GM21717 (cell line): Measurements from ENCODE around the gene NDUFS3.
A peak's percentile ranks its signal among the peaks of the same experiment; 100 is the strongest.
"Not testable (repeated sequence)": the region's sequence is repeated elsewhere in the genome, so short reads cannot be mapped to it uniquely, and the experiment has no call there.

Source experiments
- ATAC-seq: cut with Tn5 transposase; IDR thresholded peaks from one replicate; pipeline ENCODE4 v1.9.1; 2021; ENCODE audit warnings: mild to moderate bottlenecking, moderate library complexity; ENCODE audit not compliant: unreplicated experiment

The NDUFS3 gene

GRCh38 chr11:47578524-47579494, at the start of gene NDUFS3, which contains the start of gene KBTBD4:
TSS of gene NDUFS3 (plus strand) at chr11:47579074. CDS start at chr11:47579092, 18 bp downstream.
TSS of gene KBTBD4 (minus strand) at chr11:47578970. CDS start at chr11:47578951, 19 bp downstream.
- peak; percentile 86 for ATAC-seq

DNA sequence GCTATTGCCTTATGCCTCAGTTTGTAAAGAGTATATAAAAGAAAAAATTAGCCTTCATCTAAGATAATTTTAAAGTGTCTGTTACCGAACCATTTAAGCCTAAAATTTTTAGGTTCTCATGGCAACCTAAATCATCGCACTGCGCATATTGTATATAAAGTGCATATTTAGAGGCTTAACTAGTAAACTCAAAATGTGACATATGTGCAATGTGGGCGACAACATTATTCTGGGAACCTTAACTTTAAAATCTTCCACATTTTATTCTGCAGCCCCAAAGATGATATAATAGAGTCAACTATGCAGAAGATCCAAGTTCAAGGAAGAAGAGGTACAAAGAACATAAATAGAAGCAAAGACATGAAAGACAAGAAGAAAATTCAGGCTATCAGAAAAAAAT, 48.9 kb upstream of the NDUFS3 start:
- ATAC-seq = no peak

- not testable (repeated sequence) for ATAC-seq
These were observed 48.2 kb upstream of the NDUFS3 start for GRCh38 chr11:47530721-47531120.

GRCh38 chr11:47531666-47532065, 47.2 kb upstream of the NDUFS3 start:
- ATAC-seq = no peak

DNA sequence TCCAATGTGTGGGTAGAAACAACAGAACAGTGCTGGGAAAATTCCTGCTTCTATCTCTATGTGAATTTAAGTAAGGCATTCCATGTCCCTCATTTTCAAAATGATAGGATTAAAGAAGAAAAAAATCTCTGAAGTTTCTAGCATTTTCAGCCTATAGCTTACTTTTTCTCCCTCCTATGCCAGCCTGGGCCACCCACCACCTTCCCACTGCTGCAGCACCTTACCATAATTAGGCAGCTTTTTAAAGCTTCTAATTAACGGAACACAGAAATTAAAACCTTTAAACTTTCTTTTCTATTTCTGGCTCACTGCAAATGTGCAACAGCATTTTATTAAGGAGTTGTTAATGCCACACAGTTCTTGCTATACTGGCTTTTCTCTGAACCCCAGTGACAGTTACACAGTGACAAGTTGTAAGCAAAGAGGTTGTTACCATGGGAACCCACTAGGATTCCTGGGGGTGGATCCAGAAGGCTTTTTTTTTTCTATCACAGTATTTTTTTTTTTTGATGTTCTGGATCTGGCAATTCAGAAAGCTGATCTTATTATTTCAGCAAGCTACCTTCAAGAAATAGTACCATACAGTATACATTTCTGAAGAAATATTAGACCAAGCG, 46.2 kb upstream of the NDUFS3 start:
- no peak for ATAC-seq

DNA sequence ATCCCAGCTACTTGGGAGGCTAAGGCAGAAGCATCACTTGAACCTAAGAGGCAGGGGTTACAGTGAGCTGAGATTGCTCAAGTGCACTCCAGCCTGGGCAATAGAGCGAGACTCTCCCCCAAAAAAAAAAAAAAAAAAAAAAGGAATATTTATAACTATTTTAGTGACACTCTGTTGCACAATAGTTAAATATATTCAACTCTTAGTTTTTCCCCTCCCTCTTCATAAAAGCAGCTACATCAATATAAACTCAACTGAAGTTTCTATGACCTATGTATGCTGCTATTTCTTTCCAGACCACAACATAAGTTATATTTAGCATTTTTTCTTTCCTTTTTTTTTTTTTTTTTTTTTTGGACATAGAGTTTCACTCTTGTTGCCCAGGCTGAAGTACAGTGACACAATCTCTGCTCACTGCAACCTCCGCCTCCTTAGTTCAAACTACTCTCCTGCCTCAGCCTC, 45.2 kb upstream of the NDUFS3 start:
- ATAC-seq = no peak

GRCh38 chr11:47534704-47535251, 44.1 kb upstream of the NDUFS3 start:
- ATAC-seq = no peak

DNA sequence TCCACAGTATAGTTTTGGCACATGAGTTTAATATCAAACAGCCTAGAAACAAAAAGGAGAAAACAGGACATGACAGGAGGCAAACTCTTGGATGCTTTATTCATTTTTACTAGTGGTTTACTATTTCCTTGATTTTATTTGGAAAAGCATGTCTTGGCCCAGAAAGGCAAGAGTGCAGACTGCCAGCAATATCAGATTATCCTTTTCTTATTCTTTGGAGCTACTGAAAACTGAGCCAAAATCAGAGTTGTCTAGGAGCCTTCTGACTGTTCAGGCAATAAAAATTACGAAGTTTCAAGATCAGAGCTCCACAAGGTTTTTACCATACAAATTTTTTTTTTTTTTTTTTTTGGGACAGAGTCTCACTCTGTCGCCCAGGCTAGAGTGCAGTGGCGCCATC, 42.0 kb upstream of the NDUFS3 start:
- ATAC-seq = no peak

GRCh38 chr11:47538741-47539565, 39.9 kb upstream of the NDUFS3 start:
- ATAC-seq = no peak

GRCh38 chr11:47539681-47540039, 39.2 kb upstream of the NDUFS3 start:
- ATAC-seq = no peak

GRCh38 chr11:47541070-47541469, 37.8 kb upstream of the NDUFS3 start:
- no peak for ATAC-seq

DNA sequence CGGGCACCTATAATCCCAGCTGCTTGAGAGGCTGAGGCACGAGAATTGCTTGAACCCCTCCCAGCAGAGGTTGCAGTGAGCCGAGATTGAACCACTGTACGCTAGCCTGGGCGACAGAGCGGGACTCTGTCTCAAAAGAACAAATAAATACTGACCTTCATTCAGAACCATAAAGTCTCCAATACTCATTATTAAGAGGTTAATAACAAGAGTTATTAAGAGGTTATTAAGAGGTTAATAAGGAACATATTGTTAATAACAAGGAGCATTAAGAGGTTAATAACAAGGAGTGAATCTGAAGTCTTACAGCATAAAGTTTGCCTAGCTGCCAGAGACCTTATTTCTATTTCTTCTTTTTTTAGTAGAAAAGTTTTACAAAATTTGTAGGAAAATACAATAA, 33.6 kb upstream of the NDUFS3 start:
- ATAC-seq = no peak

DNA sequence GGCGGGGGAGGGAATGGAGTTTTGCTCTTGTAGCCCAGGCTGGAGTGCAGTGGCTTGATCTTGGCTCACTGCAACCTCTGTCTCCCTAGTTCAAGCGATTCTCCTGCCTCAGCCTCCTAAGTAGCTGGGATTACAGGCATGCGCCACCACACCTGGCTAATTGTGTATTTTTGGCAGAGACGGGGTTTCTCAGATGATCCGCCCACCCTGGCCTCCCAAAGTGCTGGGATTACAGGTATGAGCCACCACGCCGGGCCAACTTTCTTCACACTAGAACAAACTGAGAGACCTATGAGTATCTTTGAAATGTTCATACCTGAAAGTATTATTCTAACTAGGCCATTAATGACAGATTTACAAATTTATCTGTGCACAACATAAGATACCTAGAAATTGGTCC, 32.6 kb upstream of the NDUFS3 start:
- not testable (repeated sequence) for ATAC-seq

- ATAC-seq = no peak
These were observed 28.4 kb upstream of the NDUFS3 start for GRCh38 chr11:47550288-47551047.

- ATAC-seq = no peak
These were observed 27.8 kb upstream of the NDUFS3 start for GRCh38 chr11:47551086-47551485.

DNA sequence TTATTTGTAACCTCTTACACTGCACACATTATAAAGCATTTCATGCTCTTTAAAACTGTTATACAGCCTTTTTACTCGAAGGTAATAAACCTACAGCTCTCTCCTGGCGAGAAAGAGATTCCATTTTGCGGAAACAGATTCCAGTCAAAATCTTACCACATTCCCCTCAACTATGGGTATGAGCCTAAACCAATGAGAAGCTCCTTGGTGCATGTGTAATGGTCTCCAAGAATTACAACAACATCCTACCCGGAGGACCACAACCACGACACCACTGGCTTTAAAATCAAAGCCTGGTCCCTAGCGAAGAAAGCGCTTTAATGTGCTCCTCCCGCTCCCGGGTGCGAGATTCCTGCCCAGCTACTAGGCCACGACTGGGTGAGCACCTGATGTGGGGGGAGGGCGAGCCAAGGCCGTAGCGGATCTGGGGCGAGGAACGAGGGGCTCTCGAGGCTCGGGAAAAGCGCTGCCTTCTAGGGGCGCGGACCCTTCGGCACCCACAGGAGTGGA, 26.8 kb upstream of the NDUFS3 start:
- ATAC-seq = peak; percentile 8

DNA sequence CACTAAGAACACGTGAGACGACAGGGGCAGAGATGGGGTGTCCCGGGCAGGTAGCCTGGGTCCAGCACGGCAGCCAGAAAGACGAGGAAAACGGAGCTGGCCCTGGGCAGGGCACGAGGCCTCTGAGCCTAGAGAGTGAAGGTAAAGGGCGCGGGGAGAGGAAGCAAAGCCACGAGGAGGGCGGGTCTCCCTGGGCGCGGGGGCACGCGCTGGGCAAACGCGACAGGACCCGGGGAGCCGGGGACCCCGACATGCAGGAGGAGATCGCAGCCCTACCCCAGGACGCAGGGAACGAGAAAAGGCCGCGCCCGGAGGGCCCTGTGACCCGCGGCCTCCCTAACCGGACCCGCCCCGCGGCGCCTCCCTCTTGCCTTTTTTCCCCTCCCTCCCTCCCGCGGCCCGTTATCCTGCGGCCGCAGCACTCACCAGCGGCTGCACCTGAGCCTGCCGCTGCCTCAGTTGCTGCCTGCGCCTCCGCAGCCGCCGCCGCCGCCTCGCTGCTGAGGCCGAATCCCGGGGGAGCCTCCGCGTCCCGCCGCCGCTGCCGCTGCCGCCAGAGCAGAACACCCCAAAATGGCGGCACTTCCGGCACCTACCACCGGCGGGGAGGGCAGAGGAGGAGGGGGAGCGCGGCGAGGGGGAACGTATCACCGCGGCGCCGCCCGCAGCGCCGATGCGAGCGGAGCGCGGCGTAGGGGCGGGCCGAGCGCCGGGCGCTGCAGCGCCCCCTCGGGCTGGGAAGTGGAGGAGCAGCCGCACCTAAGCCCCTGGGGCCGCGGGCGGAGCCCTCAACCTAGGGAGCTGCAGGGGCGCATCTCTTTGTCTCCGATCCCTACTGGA, 26.1 kb upstream of the NDUFS3 start, which contains the start of gene CELF1:
TSS of gene CELF1 (minus strand) at position 567 of the 840 bp plus-strand sequence. CDS start 53,609 bp downstream, outside the sequence.
- peak; percentile 86 for ATAC-seq

- ATAC-seq = peak; percentile 16
These were observed 25.5 kb upstream of the NDUFS3 start for GRCh38 chr11:47553406-47553743.

DNA sequence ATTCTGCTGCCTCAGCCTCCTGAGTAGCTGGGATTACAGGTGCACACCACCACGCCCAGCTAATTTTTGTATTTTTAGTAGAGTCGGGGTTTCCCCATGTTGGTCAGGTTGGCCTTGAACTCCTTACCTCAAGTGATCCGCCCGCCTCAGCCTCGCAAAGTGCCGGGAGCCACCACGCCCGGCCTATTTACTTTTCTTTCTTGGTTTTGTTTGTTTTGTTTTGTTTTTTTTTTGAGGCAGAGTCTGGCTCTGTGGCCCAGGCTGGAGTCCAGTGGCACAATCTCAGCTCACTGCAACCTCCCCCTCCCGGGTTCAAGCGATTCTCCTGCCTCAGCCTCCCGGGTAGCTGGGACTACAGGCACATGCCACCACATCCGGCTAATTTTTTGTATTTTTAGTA, 21.9 kb upstream of the NDUFS3 start:
- ATAC-seq = not testable (repeated sequence)
